HG03439 (cell line): ENCODE measurements around the gene SORBS1.

Experiments
- ATAC-seq: cut with Tn5 transposase; IDR thresholded peaks from one replicate; pipeline ENCODE4 v1.9.1; 2021; ENCODE audit warnings: mild to moderate bottlenecking, moderate library complexity; ENCODE audit not compliant: unreplicated experiment

Gene SORBS1

GRCh38 chr10:95566136-95566535, 5.0 kb upstream of the SORBS1 start:
- ATAC-seq: no peak

GRCh38 chr10:95565336-95565735, 4.2 kb upstream of the SORBS1 start:
- ATAC-seq: no peak

GRCh38 chr10:95564291-95564690, 3.1 kb upstream of the SORBS1 start:
- ATAC-seq: no peak

- no peak for ATAC-seq
Observed at GRCh38 chr10:95562341-95562965, 1.3 kb upstream of the SORBS1 start.

GRCh38 chr10:95561864-95562177, 650 bp upstream of the SORBS1 start:
- ATAC-seq: no peak

- peak; percentile 7 for ATAC-seq
Observed at GRCh38 chr10:95560278-95561176, 644 bp downstream of the SORBS1 start.

GRCh38 chr10:95559896-95560277, 1.3 kb downstream of the SORBS1 start:
- ATAC-seq: no peak

- ATAC-seq: no peak
Observed at GRCh38 chr10:95559471-95559870, 1.7 kb downstream of the SORBS1 start.

- ATAC-seq: no peak
Observed at GRCh38 chr10:95558593-95559320, 2.4 kb downstream of the SORBS1 start.

- ATAC-seq: no peak
Observed at GRCh38 chr10:95556994-95557767, 4.0 kb downstream of the SORBS1 start.

- ATAC-seq: no peak
Observed at GRCh38 chr10:95553674-95554073, 7.5 kb downstream of the SORBS1 start.

GRCh38 chr10:95552679-95553342, 8.4 kb downstream of the SORBS1 start:
- no peak for ATAC-seq

- ATAC-seq: no peak
Observed at GRCh38 chr10:95550073-95550672, 11.0 kb downstream of the SORBS1 start.

- no peak for ATAC-seq
Observed at GRCh38 chr10:95547791-95548435, 13.3 kb downstream of the SORBS1 start.

GRCh38 chr10:95547197-95547596, 14.0 kb downstream of the SORBS1 start:
- ATAC-seq: no peak

GRCh38 chr10:95545981-95546380, 15.2 kb downstream of the SORBS1 start:
- ATAC-seq: no peak

GRCh38 chr10:95544783-95545500, 16.2 kb downstream of the SORBS1 start:
- no peak for ATAC-seq

GRCh38 chr10:95543459-95543858, 17.7 kb downstream of the SORBS1 start:
- ATAC-seq: no peak

- no peak for ATAC-seq
Observed at GRCh38 chr10:95542761-95543160, 18.4 kb downstream of the SORBS1 start.
